GM19455 (cell line): ENCODE measurements around the gene PPP2R2B.

Experiments used
- ATAC-seq: cut with Tn5 transposase; IDR thresholded peaks from one replicate; pipeline ENCODE4 v1.9.1; 2021; ENCODE audit not compliant: unreplicated experiment

Gene PPP2R2B

DNA sequence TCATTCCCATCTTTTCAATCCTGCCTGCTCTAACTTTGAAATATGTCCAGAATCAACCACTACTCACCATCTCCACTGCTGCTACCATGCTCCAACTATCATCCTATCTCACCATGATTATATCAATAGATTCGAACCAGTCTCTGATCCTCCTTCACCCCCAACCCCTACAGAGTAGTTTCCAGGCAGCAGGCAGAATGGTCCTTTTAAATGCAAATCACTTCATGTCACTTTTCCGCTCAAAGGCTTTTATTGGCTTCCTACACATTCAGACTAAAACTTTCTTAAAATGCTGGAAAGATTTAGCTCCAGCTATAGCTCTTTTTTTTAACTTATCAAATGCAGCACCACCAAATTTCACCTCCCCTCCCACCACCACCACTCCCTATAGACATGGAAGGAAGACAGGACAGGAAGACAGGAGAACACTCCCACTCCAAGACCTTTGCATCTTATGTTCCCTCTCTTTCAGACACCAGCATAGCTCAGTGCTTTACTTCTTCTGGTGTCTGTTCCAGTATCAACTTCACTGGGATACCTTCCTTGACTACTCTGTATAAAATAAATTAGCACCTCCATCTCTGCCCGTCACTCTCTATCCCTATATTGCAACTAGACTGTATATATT is 9.9 kb upstream of the PPP2R2B start:
- ATAC-seq = no peak

DNA sequence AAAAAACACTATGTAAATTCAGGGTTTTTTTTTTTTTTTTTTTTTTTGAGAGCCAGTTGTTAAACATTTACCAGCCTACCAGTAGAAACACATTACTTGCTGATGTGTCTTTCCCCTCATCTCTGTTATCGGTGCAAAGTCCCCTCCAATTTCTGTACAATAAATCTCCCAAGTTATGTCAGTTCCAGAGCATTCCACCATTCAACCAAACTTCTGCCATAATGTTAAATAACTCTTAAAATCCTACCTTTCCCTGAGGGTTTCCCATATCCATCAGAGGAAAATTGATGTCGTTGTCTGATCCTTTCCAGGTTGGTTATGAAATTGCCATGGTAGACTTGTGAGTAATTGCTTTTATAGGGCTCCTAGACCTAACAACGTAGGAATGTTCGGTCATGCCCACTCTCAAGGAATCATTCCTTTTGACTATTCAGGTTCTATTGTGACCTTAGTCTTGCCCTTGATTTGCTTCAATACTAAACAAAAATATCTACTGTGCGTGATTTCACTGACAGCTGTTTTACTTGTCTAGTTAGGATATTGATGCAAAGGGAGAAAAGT is 5.6 kb upstream of the PPP2R2B start:
- no peak for ATAC-seq

DNA sequence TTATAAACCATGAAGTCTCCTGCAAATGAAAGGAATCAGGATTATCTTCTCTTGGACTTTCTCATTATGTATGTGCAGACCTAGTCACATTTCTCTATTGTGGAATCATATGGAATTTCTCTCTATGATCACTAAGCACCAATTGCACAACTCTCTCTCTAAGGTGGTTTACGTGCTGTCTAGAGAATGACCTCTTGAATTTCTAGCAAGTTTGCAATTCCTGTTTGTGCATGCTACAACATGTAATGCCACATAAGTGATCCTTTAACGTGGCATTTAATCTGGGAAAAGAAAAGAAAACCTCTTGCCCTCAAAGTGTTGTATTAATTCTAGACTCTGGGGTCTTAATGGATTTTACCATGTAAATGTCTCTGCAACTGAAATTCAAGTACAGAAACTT is 5.0 kb upstream of the PPP2R2B start:
- no peak for ATAC-seq

DNA sequence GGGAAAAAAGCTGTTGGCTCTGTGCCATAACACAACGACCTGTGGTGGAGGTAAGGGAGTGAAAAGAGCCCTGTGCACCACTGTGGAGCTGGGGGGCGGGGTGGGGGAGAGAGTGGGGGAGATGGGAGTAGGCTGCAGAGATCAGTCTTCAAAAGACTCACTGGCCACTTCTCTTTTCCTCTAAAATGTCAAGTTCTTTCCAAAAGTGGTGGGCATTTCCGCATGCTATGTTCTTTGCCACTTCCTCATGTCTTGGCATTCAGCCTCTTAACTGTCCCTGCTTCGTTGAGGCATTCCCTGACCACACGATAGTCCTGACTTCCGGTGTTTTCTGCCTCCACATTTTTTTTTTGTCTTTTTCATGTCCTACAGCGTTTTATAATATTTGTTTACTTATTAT is 2.4 kb upstream of the PPP2R2B start:
- ATAC-seq = no peak

DNA sequence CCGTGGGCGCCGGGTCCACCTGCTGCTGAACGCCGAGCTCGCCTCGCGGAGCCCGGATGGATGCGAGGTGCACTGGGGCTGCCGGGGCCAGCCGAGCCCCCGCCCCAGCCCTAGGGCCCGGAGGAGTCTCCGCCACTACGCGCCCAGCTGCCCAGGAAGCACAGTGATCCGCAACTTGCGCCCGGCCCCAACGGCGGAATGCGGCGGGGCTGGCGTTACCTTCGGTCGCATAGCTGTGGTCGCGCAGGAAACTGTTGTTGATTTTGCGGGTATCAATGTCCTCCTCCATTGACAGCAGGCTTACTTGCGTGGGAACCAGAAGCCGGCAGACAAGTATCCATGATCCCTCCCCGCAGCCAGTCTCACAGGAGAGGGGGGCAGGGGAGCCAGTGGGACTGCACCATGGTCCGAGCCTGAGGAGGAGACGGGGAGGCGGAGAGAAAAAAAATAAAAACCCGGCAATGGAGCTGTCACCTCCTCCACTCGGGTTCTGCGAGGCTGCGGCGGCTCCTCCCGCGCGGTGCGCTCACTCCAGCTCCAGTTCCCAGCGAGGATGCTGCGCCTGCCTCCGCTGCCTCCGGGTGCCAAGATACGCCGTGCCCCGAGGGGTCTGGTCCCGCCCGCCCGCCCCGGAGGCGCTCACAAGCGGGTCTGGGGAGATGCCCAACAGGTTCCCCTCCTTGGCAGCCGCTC is 628 bp downstream of the PPP2R2B start:
- ATAC-seq = no peak

DNA sequence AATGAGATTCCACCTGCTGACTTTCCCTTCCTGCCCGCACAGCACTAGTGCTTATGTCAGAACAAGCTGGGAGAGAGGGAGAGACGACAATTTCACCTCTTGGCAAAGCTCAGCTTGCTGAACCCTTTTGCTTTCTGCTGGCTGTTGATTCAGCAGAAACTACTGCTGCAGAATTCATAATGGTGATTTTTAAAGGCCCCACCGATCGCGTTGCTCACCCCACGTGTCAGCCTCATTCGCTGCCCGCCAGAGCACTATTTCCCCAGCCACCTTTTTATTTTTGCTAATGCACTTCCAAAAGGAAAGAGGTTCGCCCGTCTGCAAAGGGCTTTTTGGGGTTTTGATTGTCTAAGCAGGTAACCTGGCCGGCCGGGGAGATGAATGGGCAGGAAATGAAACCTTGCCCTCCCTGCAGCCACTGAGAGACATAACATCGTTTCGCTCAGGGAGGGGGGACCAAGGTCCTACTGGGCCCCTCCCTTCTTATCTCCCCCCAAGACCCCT is 1.3 kb downstream of the PPP2R2B start:
- no peak for ATAC-seq

DNA sequence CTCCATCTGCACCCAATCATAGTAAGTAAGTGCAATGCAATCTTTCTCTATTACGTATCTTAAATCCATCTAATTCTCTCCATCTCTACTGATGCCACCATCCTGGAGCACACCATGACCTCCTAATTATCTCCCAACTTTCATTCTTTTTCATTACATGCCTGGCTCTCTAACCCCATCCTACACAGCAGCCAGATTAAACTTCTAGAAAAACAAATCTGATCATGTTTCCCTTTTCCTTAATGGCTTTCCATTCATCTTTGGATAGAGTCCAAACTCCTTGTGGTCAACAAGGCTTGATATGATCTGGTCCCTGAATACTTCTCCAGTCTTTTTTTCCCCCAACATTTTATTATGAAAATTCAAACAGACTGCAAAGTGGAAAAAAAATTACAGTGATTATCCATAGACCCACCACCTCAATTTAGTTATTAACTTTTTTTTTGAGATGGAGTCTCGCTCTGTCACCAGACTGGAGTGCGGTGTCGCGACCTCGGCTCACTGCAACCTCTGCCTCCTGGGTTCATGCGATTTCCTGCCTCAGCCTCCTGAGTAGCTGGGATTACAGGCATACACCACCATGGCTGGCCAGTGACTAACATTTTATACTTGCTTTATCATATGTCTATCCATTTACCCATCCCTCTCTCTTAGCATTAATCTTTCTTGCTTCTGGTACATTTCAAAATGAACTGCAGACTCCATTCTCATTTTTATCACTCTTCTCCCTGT is 5.2 kb downstream of the PPP2R2B start:
- no peak for ATAC-seq

DNA sequence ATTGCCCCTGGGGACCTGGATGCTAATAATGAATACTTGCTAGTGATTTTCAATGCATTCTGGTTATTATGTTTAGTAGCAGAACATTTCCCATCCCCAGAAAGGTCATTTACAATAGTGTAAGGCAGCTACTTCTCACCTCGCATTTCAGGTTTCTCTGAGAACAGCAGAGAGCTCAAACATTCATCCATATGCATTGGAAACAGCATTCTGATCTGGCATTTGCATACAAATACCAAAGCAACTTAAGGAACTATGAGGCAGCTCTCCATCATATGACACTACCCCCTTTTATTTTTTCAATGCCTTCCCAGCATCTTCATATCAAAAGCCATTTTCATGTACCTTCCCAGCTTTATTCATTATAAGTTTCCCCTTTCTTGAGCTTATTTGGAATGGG is 6.4 kb downstream of the PPP2R2B start:
- no peak for ATAC-seq

DNA sequence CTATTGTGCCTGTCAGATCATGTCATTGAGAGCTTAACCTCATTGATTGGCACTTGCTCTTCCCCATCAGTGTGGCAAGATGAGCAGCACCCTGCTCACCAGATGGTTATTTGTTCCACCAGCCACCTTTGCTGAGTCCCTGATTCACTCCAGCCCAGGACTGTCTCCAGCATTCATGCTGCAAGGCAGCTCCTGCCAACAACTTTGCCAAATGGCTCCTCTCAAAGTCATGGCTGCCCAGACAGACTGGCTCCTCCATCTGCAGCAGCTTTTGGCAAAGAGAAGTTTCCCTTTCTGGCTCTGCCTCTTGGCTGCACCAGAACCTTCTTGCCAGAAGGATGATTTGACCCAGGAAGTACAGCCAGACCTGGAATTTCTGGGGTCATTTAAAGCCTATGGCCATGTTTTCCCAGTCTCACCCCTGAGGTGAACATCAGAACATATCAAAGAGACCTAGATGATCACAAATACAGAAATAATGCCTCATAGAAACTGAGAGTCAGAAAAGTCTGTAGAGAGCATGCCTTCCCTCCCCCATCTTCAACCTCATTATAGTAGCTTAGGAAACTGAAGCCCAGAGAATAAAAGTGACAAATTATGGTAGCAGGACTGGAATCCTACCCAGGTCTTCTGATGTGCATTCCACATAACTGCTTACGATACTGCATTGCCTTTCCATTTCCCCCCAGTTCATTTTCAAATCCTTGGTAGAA is 10.4 kb downstream of the PPP2R2B start:
- ATAC-seq = no peak

DNA sequence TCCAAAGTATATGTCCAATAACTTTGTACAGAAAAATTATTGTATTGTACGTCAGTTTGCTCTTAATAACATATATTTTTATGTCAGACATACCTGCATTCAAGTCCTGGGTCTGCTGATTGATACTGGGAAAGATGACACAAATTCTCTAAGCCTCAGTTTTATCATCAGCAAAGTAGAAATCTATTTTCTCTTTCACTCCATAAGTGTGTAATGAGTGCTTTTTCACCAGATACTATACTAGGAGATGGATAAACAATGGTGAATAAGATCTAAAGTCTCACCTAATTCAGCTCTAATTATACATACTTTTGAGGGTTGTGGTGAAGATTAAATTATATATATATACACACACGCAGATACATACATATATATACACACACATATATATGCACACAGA is 12.3 kb downstream of the PPP2R2B start:
- ATAC-seq = no peak

DNA sequence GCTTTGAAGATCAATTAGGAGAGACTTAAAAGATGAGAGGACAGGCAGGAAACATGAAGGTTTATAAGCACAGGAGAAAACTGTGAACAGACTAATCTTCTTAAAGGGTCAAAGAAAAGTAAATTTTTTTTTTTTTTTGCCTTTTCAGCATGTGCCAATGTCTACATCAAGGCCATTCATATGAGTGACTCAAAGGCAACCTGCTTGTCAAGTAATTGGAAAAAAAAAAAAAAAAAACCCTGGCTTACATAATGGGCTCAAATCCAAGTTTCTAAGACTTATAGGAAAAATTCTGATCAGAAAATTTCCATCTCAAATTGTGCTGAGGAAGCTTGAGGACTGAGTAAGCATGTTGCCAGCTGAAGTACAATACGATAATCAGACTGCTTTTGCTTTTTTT is 15.9 kb downstream of the PPP2R2B start:
- no peak for ATAC-seq

DNA sequence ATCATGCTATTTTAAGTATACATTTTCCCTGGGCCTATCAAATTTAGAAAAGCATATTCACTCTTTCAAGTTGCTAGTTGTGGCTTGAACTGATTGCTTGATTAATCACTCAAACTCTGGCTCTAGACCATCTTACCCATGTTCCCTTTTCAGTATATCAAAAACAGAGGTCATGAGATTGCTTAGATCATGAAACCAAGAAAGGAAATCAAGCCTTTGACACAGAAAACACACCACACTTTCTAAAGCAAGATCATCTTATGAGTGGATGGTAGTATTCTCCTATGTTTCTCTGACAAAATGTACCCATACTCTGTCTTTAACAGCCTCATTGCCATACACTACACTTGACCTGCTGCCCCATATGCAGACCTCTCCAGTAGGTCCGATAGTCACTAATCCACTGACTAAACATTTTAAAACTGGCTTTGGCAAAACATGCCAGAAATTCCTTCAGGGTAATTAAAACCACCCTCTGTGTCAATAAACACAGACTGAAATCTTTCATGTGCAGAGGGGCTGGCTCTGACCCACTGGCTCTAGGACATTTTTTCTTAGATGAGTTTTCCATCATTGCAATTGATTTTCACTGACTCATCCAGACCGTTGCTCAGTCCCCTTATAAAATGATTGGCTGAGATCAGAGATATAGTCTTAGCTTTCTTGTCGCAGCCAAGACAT is 18.2 kb downstream of the PPP2R2B start:
- ATAC-seq = no peak

DNA sequence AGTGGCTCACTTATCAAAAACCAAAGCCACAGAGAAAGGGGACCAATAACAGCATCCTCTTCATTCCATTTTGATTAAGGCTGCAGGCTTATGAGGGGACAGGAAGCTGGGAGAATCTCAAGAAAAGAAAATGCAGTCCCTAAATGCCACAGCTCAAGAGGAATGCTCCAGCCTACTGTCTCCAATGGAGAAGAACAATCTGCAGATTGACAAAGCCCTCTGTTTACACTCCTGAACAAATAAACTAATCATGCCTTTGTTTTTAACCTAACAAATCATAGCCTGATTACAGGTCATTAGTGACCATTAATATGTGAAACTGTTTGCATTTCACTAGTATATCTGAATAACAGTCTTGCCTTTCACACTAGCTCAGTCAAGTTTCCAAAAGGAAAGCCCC is 26.5 kb downstream of the PPP2R2B start:
- ATAC-seq = no peak

DNA sequence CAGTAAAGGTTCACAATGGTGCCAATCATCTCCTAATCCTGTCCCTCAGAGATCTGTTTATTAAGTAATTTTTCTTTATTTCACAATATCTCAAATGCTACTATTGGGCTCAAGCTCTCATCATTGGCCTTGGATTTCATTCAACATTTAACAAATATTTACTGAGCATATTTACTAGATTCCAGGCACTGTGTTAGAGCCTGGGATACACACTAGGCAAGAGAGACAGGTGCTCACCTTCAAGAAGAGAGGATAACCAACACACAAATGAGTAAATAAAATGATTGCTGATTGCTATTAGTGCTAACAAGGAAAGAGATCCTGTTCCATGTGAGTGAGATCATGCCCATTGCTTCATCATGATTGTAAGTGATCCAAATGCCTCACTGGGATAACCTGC is 27.4 kb downstream of the PPP2R2B start:
- no peak for ATAC-seq

DNA sequence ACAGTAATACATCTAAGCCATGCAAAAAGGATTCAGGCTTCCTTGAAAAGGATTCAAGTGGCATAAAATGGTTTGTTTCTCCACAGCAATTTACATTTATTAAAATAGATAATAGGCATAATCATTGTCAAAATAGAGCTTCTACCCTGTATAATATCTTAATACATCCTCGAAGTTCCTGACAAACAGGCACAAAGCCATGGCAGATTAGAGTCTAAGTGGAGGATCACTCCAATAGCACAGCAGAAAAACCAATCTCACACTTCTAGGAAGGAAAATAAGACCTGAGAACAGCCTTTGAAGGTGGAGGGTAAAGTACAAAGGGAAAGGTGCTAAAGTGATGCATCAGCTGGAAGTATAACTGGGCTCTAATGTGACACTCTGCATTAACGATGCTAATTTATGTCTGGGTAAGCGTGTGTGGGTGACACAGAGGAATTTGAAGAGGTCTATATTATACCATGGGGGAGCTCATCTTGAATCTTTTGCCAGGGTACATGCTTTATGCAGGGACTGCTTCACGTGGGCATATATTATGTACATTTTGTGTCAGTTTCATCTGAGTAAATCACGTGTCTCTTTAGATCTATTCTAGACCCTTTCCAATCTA is 28.8 kb downstream of the PPP2R2B start:
- no peak for ATAC-seq

DNA sequence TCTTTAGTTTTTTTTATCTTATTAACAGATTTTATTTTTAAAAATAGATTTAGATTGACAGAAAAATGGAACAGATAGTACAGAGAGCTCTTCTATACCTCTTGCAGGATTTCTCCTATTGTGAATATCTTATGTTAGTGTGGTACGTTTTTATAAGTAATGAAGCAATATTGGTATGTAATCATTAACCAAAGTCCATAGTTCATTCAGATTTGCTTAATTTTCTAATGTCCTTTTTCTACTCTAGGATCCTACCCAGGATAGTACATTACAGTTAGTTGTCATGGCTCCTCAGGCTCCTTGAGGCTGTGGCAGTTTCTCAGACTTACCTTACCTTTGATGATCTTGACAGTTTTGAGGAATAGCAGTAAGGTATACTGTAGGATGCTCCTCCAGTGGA is 30.4 kb downstream of the PPP2R2B start:
- no peak for ATAC-seq

DNA sequence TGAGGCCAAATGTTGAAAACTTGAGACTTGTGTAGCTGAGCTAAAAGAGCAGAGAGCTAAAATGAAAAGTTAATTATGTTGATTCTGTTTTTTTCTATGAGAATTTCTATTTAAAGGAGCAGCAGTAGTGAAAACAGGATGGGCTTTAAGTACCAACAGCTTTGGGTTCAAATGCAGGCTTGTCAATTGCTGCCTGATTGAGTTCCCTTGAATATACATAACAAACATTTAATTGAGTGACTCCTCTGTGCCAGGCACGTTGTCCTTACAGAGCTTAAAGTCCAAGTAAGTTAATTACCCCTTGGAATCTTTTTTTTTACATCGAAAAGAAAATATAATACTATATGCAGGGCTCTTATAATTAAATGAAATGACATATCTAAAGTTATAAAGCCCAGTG is 38.5 kb downstream of the PPP2R2B start:
- ATAC-seq = no peak

DNA sequence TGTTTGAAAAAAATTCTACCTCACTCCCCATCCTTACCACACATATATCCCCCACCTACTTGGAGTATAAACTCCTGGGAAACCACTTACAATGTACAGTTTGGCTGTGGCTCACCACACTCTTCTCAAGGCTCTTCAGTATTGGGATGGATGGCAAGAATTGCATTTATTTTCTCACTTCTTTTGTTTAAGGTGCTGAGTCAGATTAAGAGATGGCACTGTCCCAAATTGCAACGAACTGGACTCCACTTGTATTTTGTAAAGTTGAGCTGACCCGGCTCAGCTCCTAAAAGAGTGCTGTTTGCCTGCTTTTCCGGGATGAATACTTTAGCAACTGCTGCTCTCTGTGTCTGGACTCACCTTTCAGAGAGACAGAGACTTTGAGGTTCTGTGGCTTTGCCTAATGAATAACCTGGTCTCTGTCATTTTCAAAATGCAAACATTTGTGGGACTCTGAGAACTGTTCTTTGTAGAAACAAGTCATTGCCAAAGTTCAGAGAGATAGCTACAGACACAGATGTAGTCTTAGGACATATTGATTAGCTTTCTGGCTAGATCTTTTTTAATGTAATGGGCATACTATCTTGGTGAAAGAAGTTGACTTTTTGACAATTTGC is 42.2 kb downstream of the PPP2R2B start:
- no peak for ATAC-seq

DNA sequence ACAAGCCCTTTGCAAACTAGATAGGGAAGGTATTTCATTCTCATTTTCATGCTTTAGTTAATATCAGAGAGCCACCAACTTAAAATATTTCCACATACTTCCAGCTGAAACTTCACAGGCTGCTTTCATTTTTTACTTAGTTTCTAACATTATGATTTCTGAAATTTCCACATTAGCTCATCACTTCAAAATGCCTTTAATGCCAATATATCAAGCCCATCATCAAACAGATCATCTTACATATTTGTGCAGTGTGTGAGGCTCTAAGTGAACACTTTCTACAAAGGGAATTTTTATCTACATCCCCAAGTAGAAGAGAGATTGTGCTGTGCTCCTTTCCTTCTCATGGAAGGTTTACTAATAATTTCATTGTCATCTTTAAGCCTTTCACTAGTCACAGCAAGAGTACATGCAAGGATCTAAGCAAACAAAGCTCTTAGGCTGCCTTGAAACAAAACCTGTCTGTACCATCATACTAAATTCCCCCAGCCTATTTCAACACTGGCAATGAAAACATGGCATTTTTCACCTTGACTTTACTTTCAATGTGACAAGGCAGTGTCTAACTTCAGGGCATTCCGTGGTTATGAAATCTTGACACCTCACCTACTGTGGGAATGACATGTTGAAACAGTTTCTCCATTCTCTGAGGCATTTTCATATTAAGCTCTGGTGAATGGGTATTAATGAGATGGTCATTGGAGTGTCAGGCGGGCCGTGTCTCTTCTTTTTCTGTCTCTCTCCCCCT is 45.4 kb downstream of the PPP2R2B start:
- no peak for ATAC-seq
